ACHN (cell line): ENCODE data around the gene SMARCD3.

Experiments used
- DNase-seq: peaks from one replicate; pipeline ENCODE4 v3.0.0-alpha.2; 2015
- in situ Hi-C: cut with HindIII; loops from 2 replicates; pipeline ENCODE4 v1.10.0; 2017; ENCODE audit warnings: low sequenced_read_pairs, low pct_ligation_motif_present, low pct_unique_long_range_greater_than_20kb

Gene SMARCD3

GRCh38 chr7:151240942-151241754, 7.3 kb downstream of the SMARCD3 start:
- DNase-seq, result no peak

GRCh38 chr7:151240536-151240935, 8.0 kb downstream of the SMARCD3 start:
- DNase-seq, result no peak
- in situ Hi-C loops, result no loop called here

More at GRCh38 chr7:151240942-151241754, 7.3 kb downstream of the SMARCD3 start:
- in situ Hi-C loops, result no loop called here

- in situ Hi-C loops, result no loop called here
- no peak for DNase-seq
Observed at GRCh38 chr7:151239837-151240459, 8.5 kb downstream of the SMARCD3 start.

GRCh38 chr7:151238924-151239836, 9.3 kb downstream of the SMARCD3 start:
- DNase-seq, result no peak
- in situ Hi-C loops, result no loop called here

GRCh38 chr7:151238190-151238810, 10.2 kb downstream of the SMARCD3 start:
- DNase-seq, result no peak
- in situ Hi-C loops, result no loop called here

- in situ Hi-C loops, result no loop called here
- DNase-seq, result no peak
Observed at GRCh38 chr7:151237244-151238189, 11.0 kb downstream of the SMARCD3 start.

GRCh38 chr7:151236406-151236805, 12.1 kb downstream of the SMARCD3 start:
- in situ Hi-C loops, result no loop called here
- DNase-seq, result no peak

- in situ Hi-C loops, result no loop called here
- DNase-seq, result no peak
Observed at GRCh38 chr7:151235091-151235787, 13.3 kb downstream of the SMARCD3 start.

GRCh38 chr7:151233804-151234203, 14.7 kb downstream of the SMARCD3 start:
- in situ Hi-C loops, result no loop called here
- DNase-seq, result no peak

GRCh38 chr7:151232917-151233701, 15.4 kb downstream of the SMARCD3 start:
- DNase-seq, result peak; percentile 94
- in situ Hi-C loops, result no loop called here

- DNase-seq, result peak; percentile 94
- in situ Hi-C loops, result no loop called here
Observed at GRCh38 chr7:151232091-151232916, 16.2 kb downstream of the SMARCD3 start, which contains the start of gene CHPF2. Gene CHPF2, plus strand, starts transcription at chr7:151232483. Its CDS starts 1,529 bp downstream, at chr7:151234012.

- no peak for DNase-seq
- in situ Hi-C loops, result no loop called here
Observed at GRCh38 chr7:151231080-151231479, 17.4 kb downstream of the SMARCD3 start.

GRCh38 chr7:151229249-151229648, 19.2 kb downstream of the SMARCD3 start:
- DNase-seq, result no peak
- in situ Hi-C loops, result no loop called here

- no peak for DNase-seq
- in situ Hi-C loops, result no loop called here
Observed at GRCh38 chr7:151228024-151228866, 20.2 kb downstream of the SMARCD3 start.
